HG02678 (cell line): ENCODE results near the gene PRSS53.
"Not testable (repeated sequence)": the region's sequence is repeated elsewhere in the genome, so short reads cannot be mapped to it uniquely, and the experiment has no call there.

Experiments used
- ATAC-seq: cut with Tn5 transposase; IDR thresholded peaks from one replicate; pipeline ENCODE4 v1.9.1; 2021; ENCODE audit warnings: mild to moderate bottlenecking, moderate library complexity; ENCODE audit not compliant: unreplicated experiment

PRSS53 gene

DNA sequence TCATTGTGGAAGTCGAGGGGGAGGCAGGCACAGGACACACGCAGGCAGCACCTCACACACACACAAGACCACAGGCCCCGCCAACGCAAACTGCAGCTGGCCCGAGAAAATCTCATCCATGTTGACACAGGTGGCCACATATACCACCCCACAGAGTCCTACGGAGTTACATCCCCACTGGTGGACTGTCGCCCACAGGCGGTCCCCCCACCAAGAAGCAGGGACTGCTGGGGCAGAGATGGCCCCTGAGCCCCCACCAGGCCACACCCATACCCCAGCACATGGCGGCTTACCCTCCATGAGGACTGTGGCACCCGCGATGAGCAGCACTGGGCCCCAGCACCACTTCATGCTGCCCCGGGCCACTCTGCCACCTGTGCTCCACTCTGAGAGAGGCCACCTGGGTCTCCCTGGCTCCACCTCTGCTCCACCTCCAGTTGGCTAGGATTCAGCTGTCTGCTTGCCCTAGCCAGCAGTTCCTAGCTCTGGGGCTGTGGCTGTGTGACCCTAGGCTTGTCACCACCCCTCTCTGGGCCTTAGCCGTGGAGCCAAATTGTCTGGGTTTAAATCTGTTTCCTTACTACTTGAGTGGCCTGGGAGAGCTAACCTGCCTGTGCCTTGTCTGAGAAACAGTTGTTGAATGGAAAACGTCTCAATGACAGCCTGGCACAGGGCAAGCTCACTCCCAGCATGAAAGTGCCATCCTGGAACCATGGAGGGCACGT lies at the start of gene PRSS53:
PRSS53 (minus strand) TSS at position 485 of the 725 bp plus-strand sequence; CDS start at position 351, 134 bp downstream.
- ATAC-seq: no peak

DNA sequence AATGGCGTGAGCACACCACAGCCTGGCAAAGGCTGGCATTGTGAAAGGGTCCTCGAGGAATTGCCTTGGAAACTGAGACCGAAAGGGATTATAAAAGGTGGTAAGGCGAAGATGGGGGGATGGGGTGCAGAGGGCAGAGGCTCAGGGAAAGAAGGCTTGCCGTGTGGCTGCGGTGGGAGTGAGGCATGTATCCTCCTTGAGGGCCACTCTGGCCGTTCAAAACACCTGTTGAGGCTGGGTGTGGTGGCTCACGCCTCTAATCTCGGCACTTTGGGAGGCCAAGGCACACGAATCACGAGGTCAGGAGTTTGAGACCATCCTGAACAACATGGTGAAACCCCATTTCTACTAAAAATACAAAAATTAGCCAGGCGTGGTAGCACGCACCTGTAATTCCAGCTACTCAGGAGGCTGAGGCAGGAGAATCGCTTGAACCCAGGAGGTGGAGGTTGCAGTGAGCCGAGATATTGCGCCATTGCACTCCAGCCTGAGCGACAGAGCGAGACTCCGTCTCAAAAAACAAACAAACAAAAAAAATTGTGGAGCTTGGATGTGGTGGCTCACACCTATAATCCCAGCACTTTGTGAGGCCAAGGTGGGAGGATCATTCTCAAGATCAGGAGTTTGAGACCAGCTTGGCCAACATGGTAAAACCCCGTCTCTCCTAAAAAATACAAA lies 48.2 kb upstream of the PRSS53 start:
- ATAC-seq: not testable (repeated sequence)

- ATAC-seq: no peak
These were observed 47.5 kb upstream of the PRSS53 start for GRCh38 chr16:31136287-31136662.

DNA sequence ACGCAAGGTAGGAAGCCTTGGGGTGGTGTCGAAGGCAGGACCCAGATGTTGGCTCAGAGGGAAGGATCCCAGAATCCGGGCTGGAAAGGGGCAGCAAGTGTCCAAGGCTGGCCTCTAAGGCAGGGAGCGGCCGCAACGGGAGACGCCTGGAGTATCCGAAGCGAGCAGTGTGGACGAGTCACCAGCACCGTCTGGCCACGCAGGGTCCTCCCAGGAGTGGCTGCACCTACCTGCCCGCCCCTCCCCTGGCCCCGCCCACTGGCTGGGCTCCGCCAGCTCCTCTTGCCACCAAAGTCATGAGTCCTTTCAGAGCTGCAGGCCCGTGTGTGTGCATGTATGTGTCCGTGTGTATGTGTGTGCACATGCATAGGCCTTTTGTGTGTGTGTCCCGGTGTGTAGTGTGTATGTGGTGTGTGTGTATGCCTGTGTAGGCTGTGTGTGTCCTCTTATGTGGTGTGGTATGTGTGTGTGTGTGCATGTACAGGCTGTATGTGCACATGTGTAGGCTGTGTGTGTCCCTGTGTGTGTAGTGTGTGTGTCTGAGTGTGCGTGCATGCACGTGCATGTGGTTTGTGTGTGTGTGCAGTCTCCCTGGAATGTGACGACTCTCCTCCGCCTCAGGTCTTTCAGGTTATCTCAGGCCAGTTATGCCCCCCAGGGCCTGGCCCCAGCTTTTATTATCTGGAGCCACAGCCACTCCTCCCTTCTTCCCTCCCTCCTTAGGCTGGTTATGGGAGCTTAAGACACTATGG lies 47.0 kb upstream of the PRSS53 start, which contains the start of gene PRSS8:
PRSS8 (minus strand) TSS at position 193 of the 752 bp plus-strand sequence. CDS start 229 bp downstream, outside the sequence.
- ATAC-seq: no peak

DNA sequence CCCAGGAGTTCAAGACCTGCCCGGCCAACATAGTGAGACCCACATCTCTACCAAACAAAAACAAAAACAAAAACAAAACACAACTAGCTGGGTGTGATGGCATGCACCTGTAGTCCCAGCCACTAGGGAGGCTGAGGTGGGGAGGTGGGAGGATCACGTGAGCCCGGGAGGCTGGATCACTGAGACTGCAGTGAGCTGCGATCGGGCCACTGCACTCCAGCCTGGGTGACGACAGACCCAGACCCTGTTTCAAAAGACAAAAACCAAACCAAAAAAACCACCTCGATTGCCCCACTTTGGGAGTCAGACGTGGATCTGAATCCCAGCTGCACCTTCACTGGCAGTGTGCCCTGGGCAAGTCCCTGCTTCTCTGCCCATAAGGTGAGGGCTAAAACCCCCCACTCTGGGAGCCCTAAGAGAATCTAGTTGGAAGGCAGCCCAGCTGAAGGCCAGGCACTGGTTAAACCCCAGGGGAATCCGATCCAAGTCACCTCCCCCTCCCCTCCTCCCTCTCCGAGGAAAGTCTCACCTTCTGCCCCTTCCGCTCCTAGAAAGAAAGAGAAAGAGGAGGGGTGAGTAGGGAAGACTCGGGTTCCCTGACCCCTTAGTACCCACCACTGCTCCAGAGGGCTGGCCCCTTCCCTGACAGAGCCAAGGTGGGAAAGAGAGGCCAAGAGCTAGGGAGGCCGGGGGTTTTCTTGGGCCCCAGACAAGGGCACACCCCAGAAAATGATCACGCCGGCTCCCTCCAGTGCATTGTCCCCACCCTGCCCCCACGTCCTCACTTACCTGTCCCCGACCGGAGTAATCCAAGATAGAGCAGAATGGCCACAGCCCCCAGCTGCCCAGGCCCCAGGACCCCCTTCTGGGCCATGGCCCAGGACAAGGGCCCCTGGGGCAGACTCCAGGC lies 46.1 kb upstream of the PRSS53 start:
- ATAC-seq: no peak

- no peak for ATAC-seq
These were observed 45.4 kb upstream of the PRSS53 start for GRCh38 chr16:31134091-31134571.

DNA sequence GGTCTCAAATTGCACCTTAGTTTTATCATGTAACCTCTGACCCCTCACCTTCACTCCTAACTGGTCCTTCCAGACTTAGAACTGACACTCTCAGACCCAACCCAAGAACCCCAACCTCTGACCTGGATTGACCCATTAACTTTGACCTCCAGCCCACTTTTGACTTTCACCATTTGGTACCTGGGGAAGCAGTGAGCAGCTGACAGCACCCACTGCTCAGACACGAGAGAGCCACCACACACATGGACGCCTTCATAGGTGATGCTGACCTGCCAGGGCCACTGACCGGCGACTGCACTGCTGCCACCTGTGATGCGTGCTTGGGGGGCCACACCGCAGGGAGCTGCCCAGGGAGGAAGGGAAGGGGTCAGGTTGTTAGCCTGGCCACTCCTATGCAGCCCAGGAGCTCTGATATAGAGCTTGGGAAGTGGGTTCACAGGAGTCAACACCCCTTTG lies 44.3 kb upstream of the PRSS53 start:
- ATAC-seq: no peak

GRCh38 chr16:31132303-31132979 lies 43.7 kb upstream of the PRSS53 start:
- no peak for ATAC-seq

- no peak for ATAC-seq
These were observed 43.1 kb upstream of the PRSS53 start for GRCh38 chr16:31131841-31132271.

DNA sequence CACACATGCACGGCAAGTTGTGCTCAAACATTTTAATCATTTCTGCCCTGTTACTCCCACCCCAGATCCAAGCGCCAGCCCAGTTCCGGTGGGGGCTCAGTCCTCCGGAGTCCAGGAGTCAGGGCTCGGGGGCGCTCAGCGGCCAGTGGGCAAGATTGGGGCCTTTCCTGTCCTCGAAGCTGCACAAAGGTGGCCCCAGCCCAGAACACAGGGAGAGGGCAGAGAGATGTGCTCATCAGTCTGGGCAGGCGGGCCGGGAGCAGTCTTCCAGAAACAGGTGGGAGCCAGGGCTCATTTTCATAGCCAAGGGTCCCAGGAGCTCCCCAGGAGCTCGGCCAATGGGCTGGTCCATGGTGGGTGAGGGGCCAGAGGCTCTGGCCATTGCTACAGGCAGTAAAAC lies 42.7 kb upstream of the PRSS53 start:
- no peak for ATAC-seq

GRCh38 chr16:31130899-31131298 lies 42.2 kb upstream of the PRSS53 start:
- no peak for ATAC-seq

GRCh38 chr16:31130336-31130891 lies 41.7 kb upstream of the PRSS53 start:
- ATAC-seq: no peak

DNA sequence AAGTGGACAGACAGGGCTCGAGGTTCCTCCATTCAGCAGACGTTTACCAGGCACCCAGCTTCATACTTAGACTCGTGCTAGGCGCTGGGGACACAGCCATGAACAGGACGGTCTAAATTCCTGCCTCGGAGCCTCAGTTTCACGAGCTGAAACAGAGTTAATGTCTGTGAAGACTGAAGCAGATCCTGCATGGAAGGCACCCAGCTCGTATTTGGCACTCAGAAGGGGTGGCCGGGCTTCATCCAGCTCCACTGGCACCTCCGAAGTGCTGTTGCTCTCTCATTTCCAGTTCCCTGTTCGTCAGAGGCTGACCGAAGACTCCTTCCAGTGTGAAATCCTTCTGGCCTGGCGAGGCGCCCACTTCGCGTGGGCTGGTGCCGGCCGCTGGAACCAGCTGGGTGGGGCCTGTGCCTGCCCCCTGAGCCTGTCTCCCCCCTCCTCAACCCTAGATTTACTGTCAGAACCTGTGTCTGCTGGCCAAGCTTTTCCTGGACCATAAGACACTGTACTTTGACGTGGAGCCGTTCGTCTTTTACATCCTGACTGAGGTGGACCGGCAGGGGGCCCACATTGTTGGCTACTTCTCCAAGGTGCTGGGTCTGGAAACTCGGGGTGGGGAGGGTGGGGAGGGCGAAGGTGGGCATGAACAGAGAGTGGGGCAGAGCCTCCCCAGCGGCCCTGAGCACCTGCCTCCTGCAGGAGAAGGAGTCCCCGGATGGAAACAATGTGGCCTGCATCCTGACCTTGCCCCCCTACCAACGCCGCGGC lies 41.0 kb upstream of the PRSS53 start:
- no peak for ATAC-seq

- ATAC-seq: no peak
These were observed 40.2 kb upstream of the PRSS53 start for GRCh38 chr16:31128711-31129567.

- ATAC-seq: no peak
These were observed 38.4 kb upstream of the PRSS53 start for GRCh38 chr16:31127182-31127581.

DNA sequence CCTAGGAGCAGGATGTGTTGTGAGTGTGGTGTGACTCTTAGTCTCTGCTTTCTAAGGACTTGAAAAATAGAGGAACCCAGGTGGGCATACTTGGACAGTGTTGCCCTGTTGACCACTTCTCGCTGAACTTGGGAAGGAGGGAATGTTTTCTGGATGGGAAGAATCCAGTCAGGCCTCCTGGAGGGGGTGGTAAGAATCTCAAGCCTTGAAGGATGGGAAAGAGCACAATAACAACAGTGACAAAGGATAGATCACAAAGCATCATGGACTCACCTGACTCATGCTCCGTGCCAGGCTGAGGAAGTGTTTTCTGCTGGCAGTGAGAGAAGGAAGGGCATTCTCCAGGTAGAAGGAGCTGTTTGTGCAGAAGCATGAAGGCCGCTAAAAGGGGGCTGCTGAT lies 37.1 kb upstream of the PRSS53 start:
- no peak for ATAC-seq

GRCh38 chr16:31120129-31120528 lies 31.4 kb upstream of the PRSS53 start:
- ATAC-seq: no peak
